DMS114 treated with DMSO at 0.1 percent for 48 hours (cell line): ENCODE results near the gene LIPK.
"Not testable (repeated sequence)": the region's sequence is repeated elsewhere in the genome, so short reads cannot be mapped to it uniquely, and the experiment has no call there.

ENCODE experiments used
- DNase-seq: peaks from one replicate; lab custom pipeline; 2025; ENCODE audit not compliant: unreplicated experiment; lab: John Stamatoyannopoulos, UW

LIPK gene, protein sequence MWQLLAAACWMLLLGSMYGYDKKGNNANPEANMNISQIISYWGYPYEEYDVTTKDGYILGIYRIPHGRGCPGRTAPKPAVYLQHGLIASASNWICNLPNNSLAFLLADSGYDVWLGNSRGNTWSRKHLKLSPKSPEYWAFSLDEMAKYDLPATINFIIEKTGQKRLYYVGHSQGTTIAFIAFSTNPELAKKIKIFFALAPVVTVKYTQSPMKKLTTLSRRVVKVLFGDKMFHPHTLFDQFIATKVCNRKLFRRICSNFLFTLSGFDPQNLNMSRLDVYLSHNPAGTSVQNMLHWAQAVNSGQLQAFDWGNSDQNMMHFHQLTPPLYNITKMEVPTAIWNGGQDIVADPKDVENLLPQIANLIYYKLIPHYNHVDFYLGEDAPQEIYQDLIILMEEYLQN

DNA sequence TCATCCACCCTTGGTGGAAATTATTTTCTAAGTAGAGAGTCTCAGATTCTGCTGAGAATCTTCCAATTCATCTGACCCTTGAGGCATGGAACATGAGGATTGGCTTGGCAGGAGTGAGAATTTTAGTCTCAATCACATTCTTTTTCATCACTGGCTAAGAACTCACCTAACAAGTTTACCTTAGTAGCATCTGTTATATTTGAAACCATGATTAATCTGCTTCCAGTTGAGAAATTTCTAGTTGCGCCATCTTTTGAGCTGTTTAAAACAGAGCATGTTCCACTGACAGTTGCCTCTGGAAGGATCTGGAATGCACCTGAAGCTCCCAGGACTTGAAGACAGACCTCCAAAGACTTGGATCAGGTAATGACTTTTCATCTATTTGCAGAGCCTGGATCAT is at the start of gene LIPK:
LIPK (plus strand) TSS at position 292 of the 400 bp plus-strand sequence. CDS start 18,295 bp downstream, outside the sequence.
- no peak for DNase-seq

DNA sequence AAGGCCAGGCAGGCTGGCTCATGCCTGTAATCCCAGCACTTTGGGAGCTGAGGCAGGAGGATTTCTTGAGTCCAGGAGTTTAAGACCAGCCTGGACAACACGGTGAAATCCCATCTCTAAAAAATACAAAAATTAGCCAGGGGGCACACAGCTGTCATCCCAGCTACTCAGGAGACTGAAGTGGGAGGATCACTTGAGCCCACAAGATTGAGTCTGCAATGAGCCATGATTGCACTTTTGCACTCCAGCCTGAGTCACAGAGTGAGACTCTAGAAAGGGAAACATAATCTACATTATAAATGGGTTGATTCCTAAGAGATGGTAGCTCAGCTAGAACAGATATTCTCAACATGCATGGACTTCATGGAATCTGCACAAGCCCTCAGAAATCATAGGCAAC is 48.1 kb upstream of the LIPK start:
- no peak for DNase-seq

DNA sequence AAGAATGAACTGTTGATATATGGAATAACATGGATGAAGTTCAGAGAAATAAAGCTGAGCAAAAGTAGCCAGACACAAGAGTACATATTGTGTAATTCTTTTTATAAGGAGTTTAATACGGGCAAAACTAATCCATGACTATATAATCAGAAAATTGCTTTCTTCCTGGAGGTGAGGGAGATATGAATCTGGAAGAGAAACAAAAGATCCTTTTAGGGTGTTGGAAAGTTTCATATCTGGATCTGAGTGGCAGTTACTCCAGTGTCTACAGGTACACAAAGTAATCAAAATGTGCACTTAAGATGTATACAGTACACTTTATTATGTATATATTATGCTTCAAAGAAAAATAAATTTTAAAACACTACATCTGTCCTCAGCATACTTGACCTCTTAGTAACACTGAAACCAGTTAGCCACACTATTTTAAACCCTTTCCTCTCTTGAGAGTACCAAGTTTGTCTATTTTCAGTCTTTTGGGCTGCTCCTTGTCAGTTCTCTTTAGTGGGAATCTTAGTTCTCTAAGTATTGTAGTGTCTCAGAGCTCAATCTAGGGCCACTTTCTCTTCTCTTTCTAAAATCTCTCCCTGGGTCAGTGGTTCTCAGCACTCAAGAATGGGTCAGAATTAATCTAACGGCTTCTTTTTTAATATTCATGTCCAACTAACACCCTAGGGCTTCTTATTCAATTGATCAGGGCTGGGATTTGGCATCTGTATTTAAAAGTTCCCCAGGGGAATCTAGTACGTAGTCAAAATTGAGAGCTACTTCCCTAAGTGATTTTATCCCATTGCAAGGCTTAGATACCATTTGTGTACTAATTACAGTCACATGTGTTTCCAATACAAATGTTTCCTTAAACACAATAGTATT is 46.1 kb upstream of the LIPK start:
- DNase-seq: no peak

DNA sequence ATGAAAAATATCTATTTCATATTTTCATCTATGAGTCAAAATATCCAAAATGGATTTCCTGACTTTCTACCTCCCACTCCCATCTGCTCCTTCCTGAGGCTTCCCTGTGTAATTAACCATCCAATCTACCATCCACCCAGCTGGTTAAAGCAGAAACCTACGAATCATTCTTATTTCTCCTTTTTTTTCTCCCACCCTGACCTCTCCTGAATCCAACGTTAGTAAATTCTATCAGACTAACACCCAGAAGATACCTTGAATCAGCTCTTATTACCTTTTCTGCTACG is 45.5 kb upstream of the LIPK start:
- DNase-seq: no peak

DNA sequence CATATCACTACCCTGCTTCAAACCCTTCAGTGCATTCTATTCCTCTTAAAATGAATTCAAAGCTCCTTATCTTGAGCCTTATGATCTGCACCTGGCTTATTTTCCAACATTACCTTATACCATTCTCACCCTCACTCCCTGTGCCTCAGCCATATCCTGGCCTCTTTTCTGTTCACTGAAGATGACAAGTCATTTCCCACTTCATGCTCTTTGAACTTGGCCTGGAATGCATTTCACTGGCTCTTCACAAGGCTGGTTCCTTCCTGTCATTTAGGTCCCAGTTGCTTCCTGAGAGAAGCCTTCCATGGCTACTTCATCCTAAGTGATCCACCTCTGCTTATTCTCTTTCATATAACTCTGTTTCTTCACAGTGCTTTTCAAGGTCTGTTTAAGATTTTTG is 45.0 kb upstream of the LIPK start:
- DNase-seq: no peak

DNA sequence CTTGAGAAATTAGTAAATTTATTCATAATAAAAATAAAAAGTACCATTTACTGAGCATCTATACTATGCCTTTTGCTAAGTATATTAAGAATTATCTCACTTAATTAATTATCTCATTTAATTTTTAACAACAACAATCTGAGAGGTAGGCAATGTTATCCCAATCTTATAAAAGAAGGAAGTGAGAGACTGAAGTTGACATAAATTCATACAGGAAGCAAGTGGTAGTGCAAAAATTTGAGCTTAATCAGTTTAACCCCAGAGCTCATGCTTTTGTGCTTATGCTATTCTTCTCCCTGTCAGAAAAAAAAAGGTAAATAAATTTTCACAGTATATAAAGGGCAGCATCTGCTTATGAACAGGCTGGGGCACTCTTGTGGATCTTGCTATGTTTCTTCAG is 44.5 kb upstream of the LIPK start:
- no peak for DNase-seq

DNA sequence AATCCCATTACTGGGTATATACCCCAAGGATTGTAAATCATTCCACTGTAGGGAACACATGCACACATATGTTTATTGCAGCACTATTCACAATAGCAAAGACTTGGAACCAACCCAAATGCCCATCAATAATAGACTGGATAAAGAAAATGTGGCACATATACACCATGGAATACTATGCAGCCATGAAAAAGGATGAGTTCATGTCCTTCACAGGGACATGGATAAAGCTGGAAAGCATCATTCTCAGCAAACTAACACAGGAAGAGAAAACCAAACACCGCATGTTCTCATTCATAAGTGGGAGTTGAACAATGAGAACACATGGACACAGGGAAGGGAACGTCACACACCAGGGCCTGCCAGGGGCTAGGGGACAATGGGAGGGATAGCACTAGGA is 42.9 kb upstream of the LIPK start:
- not testable (repeated sequence) for DNase-seq

DNA sequence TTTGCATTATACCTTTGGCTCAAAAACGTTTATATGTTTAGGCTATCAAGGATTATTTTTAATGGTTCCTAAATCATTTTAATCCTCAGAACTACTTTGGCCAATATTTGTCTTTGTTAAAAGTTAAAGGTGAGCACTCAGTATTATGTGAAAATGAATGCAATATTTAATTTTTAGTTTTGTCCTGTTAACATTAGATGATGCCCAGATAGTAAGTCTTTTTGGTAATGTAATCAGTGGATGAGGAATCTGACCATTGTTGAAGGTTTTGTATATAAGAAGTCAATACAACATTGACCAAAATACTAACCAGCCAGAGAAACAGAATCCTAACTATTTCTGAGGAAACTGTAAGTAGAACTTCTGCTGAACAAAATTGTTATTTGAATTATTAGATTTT is 41.9 kb upstream of the LIPK start, which contains the start of gene LIPF:
LIPF (plus strand) TSS at position 301 of the 400 bp plus-strand sequence. CDS start 2,856 bp downstream, outside the sequence.
- no peak for DNase-seq

DNA sequence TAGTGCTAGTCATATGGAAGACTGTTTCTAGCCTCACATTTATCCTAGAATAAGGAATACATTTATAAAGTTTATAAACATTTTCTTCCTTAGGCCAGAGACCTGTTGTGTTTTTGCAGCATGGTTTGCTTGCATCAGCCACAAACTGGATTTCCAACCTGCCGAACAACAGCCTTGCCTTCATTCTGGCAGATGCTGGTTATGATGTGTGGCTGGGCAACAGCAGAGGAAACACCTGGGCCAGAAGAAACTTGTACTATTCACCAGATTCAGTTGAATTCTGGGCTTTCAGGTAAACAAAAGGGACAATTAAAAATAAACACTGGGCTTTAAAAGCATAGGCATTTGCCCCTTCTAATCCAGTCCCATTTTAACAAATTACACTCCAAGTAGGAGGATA is 37.6 kb upstream of the LIPK start:
- DNase-seq: no peak

DNA sequence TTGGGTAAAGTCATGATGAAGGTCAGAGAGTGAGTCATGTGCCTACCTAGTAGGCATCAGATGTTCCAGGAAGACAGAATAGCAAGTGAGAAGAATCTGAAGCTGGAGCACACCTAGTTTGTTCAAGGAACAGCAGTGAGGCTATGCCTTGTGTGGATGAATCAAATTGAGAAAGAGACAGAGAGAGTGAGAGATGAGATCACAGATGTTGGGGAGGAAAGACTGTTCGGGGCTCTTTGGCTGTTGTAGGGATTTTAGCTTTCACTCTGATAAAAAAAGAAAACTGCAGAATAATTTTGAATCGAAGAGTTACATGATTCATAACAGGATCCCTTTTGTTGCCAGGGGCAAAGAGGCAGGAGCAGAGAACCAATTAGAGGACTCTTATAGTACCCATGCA is 35.6 kb upstream of the LIPK start:
- no peak for DNase-seq

DNA sequence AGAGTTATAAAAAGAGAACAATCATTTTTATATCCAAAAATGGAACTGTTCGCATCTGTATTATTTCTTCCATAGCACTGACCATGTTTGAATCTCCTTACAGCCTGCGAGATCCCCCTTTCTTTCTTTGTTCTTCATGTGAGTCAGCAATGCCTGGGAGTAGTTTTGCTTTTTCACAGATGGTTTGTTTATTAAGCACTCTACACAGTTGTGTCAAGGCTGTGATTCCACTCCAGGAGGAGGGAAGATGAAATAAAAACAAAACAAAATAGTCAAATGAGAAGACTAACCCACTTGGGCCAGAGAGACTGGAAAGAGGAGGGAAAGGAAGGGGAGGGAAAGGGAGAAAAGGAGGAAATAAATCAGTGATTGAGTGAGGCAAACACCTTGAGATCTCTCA is 34.0 kb upstream of the LIPK start:
- no peak for DNase-seq

DNA sequence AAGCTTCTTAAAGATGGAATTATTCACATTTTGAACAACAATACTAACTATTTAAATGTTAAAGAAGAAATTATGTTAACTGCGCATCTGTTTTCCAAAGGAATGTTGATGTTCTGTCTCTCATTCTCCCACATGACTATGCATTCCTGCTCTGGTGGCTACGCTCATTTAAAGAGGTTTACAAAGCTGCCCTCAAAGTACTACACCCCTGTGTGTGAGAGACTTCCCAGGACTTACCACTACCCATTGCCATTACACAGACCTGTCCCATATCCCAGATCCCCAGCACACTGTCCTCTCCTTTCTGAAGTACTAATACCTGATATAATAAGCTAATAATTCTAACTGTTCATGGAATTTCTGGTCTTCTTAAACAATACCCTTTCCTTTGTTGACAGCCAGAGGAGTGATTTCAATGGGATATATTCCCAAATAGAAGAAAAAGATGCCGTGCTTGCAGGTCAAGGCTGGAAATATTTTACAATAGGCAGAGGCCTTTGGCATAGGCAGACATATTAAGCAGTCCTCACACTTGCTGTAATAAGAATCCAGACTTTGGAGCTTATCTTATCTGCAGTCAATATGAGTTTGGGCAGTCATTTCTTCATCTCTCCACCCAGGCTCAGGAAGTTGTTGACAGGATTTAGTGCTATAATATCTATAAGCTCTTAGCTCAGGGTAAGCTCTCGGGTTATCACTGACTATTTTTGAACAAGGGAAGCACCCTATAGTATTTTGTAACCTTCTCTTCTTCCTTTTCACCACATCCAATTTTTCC is 29.6 kb upstream of the LIPK start:
- no peak for DNase-seq

DNA sequence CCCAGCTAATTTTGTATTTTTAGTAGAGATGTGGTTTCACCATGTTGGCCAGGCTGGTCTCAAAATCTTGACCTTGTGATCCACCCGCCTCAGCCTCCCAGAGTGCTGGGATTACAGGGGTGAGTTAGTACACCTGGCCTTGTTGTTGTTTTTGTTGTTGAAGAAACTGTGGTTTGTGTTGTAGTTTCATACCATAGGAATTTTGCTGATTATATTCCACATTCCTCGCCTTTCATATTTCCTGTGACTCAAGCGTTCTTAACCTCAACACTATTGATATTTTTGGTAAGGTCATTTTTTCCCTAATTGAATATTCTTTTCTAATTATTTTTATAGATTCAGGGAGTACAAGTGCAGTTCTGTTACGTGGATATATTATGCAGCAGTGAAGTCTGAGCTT is 25.1 kb upstream of the LIPK start:
- no peak for DNase-seq

DNA sequence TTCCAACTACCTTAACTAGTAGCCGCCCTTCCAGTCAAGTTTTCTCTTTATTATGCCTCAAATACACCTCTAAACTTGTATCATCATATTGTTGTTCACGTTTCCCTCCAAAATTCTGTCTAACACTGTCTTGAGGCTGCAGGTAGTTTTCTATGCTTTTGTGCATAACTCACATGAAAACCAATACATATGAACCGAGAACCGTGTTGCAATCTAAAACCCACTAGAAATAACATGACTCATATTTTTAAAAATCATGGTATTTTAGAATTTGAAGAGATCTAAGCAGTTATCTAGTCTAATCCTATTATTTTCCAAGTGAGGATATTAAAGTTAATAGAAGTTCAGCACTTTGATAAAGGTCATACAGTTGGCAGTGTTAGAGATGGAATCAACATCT is 23.6 kb upstream of the LIPK start:
- no peak for DNase-seq

DNA sequence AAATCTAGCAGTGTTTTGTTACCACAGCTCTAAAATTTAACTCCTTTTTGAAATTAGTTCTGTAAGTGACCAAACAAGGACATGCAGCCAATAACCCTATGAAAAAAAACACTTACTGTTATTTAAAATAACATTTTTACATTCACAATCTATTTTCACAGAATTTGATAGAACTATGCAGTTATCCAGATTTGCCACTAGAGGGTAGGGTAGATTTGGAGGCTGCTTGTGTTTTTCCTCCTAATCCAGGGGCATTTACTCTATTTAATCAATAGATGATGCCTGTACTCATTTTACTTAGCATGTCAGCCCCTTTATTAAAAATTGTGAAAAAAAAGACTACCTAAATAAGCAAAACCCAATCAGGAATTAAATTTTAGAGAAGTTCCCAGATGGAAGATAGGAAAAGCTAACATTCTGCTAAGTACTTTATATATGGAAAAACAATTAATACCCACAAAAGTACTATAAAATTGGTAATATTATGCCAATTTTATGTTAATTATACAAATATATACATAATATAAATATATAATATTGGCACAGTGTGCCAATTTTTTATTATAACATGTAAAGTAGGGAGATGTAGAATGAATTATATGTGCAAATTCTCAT is 18.1 kb upstream of the LIPK start:
- peak; percentile 68 for DNase-seq

DNA sequence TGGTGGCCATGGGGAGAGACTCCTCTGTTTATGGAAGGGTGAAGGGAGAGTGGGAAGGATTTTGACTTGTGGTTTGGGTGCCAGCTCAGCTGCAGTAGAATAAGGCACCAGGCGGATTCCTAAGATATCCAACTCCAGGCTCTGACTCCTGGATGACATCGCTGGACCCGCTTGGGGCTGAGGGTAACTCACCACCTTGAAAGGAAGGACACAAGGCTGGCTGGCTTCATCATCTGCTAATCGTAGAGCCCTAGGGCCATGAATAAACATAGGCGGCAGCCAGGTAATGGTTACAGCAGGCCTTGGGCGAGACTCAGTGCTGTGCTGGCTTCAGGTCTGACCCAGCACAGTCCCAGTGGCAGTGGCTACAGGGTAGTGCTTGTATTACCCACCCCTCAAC is 16.7 kb upstream of the LIPK start:
- no peak for DNase-seq

DNA sequence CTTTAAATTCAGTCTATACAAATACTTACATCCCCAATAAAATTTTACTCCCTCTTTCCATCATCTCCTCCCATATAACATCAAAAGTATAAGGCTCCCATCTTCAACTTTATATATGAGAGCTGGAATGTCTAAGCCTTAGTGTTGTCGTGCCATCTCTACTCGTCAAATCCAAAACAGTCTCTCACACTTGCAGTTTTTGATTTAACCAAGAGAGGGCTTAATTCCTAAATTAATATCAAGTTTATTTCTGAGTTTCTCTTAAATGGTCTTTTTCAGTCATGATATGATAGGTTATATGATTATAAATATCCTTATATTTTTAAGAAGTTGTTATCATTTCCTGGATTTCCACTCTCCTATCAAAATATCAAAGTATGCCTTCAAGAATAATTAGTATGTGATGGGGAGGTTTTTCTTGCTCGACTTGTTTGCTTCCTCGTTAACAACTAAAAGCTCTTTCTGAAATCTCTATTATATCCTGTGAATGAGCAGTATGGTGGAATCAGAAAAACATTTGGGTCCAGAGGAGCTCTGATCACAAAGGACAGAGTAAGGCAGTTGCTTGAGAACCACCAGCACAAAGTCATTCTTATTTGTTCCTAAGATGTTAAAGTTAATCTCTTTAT is 12.5 kb upstream of the LIPK start:
- DNase-seq: no peak

DNA sequence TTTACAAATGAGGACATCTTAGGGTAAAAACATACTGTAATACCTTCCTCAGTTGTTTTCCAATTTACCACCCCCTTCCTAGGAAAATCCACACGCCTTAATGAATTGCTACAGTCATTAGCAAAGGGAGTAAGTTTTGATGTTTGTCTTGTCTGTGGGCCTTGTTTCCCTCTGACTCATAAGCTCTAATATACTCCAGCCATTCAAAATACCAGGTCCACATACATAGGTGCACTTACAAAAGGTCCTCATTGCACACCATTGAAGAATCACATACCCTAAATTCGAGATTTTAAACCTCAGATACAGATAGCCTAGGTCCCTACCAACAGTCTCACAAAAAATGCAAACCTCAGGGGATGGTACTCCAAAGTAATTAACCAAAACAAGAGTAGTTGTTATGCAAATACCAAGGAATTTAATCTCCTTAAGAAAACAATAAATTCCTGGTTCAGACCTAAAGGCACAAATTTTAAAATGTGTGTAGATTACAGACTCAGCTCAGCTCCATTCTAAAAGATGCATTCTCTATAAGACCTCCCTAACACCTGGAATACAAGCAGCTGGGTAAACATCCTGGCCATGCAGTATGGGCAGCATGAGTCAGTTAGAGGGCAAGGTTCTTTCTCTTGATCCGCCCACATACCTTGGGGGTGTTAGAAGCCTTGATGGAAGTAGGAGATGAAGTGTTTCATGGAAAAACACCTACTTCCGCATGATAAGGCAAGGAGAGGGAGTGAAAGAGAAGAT is 3.0 kb upstream of the LIPK start:
- DNase-seq: no peak

DNA sequence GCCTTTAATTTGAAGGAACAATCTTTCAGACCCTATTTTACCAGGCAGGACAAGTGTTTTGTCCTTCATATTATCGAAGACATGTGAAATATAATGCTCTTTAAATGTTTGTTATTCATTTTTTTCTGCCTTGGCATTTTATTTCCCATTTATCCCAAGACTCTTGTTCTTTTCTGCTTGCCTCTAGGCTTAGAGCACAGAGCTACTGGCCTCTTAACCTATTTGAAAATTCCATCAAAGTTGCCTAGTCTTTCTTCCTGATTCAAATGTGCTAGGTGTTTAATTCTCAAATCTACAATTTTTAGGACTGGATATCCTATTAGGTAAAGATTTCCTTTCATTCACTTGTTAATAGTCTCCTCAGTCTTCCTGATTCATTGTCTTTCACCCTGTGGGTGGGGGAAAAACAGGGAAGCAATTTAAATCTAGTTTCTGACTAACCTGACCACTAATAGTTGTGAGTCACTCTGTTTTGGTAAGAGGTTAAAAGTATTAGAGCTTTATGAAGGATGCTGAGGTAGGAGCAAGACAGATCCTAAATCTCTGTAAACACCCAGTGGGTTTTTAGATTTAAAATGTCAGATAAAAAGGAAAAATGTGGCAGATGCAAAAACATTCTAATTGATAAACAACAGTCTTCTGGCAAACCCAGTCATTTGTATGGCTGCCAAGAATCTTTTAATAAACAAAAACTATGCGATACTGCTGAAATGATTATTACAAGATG is 1.5 kb downstream of the LIPK start:
- no peak for DNase-seq
